ENCODE results near the gene PPP2R5B.
A peak's percentile ranks its signal among the peaks of the same experiment; 100 is the strongest.

The PPP2R5B gene

GRCh38 chr11:64910451-64911093 is 13.9 kb upstream of the PPP2R5B start:
- DNase-seq: no peak

DNA sequence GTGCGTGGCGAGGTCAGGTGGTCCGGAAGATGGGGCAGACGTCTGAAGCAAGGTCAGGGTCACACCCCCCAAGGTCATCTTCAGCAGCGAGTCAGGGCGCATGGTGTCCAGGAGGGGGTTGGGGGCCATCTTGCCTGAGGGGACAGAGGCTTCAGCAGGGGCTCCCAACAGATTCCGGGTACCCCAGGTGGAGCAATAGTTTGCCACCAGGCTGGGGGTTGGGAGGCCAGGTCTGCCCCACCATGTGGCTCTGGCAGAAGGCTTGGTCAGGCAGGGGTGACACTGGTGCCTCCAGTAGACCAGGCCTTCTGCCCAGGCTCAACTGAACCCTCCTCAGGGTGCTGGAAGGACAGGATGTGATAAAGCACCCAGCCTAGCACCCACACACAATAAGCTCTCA is 13.3 kb upstream of the PPP2R5B start:
- no peak for DNase-seq

GRCh38 chr11:64911689-64912088 is 12.8 kb upstream of the PPP2R5B start:
- no peak for DNase-seq

DNA sequence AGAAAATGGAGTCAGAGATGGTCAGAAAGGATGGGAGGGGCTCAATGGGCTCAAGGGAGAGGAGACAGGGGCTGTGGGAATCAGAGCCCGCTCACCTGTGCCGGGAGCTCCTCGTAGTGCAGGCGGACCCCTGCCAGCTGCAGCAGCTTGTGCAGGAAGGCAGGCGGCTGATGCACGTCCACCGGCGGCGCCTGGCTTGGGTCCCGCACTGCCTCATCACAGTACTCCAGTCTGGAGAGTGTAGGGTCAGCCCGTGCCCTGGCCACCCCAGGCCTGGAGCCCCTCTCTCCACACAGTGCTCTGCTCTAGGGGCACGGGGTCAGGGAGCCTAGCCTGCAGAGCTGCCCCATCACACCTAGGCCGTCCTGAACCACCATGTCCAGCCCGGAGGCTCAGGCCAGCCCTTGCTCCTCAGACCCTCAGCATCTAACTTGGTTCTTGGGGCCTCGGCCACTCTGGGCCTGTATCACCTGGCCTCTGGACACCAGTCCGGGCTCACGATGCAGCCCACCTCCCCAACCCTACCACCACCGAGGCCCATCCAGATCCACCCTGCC is 11.2 kb upstream of the PPP2R5B start:
- DNase-seq: no peak

GRCh38 chr11:64914123-64914522 is 10.4 kb upstream of the PPP2R5B start:
- DNase-seq: no peak

- no peak for DNase-seq
These were observed 9.1 kb upstream of the PPP2R5B start for GRCh38 chr11:64915376-64915887.

GRCh38 chr11:64916040-64916774 is 8.3 kb upstream of the PPP2R5B start:
- peak; percentile 51 for DNase-seq

DNA sequence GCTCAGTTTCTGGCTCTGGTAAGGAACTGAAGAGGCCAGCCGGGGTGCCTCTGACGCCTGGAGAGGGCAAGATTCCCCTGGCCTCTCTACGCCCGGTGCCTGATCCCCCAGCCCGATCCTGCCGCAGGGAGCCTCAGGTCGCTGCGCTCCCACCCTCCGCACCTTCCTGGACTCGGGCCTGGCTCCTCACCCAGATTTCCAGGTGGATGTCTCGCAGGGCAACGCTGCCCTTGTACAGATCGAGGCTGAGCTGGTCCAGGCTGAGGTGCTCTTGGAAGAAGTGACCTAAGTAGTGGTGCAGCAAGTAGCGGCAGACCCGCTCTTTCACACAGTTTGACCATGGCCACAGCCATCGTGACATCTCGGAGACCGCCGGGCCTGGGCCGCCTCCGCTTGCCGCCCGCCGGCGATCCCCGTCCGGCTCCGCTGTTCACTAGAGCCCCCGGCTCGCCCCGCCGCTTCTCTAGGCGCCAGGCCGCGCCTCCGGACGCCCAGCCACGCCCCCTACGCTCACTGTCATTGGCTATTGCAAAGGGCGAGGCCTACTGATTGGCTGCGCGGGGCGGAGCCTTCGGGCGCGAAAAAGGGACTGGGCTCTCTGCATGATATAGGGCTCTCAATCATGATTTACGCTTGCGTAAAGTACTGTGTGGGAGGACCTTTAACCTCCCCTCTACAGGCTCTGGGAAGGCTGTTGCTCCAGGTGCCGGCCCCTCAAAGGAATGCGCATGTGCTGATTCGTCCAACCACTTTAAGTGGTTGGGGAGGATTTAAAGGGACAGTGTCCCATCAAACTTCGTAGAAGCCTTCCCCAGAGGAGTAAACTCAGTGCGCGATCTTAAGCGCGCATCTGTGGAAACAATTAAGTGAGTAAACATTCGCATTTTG is 7.5 kb upstream of the PPP2R5B start, which contains the start of gene ATG2A:
TSS of gene ATG2A (minus strand) at position 435 of the 888 bp plus-strand sequence. CDS start at position 361, 74 bp downstream.
- peak; percentile 100 for DNase-seq

GRCh38 chr11:64917663-64917995 is 6.9 kb upstream of the PPP2R5B start:
- no peak for DNase-seq

- peak; percentile 44 for DNase-seq
These were observed 6.5 kb upstream of the PPP2R5B start for GRCh38 chr11:64918017-64918416.

DNA sequence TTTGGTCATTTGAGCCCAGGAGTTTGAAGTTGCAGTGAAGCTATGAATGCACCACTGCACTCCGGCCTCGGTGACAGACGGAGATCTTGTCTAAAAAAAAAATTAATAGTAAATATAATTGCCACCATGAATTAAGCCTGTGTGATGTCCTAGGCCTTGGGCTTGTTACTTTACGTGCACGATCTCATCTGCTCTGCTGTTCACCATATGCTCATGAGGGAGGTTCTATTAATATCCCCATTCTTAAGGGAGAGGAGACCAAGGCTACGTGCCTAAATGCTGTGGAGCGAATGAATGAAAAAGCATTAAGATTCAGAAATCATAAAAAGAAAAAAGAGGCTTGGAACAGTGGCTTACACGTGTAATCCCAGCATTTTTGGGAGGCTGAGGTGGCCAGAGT is 4.9 kb upstream of the PPP2R5B start:
- DNase-seq: no peak

- DNase-seq: no peak
These were observed 4.4 kb upstream of the PPP2R5B start for GRCh38 chr11:64920124-64920523.

DNA sequence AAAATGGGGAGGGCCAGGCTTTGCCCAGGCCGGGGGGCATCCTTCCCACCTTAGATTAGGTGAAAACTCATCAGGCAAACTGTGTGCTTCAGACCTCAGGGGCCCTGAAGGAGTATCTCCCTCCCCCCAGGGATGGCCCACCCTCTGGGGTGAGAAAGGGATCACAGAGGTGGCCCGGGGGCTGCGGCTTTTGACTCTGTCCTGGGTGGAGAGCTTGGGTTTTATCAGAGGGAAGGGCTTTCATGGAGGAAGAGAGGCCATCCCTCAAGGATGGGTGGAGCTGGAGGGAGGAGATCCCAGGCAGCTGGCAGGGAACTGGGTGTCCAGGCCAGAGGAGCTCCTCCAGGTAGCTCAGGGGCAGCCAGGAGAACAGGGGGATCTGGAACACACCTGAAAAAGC is 3.1 kb upstream of the PPP2R5B start:
- DNase-seq: no peak

- no peak for DNase-seq
These were observed 1.3 kb upstream of the PPP2R5B start for GRCh38 chr11:64923151-64923661.

DNA sequence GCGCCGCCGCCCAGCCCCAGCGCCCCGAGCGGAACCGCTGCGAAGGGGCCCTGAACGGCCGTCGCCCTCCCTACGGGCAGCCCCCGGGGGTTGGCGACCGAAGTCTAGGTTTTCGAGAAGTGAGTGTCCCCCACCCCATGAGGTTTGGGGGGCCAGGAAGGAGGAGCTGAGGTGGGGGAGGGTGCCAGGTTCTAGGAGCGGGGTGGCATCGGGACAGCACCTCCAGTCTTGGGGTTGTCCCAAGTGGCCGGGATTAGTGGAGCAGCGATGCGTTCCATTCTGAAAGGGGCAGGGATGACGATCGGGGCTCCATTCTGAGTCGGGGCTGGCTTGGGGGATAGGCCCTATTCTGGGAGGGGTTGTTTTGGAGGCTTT is 408 bp downstream of the PPP2R5B start:
- DNase-seq: peak; percentile 43

- DNase-seq: no peak
These were observed 1.3 kb downstream of the PPP2R5B start for GRCh38 chr11:64925536-64926436.

- DNase-seq: no peak
These were observed 2.2 kb downstream of the PPP2R5B start for GRCh38 chr11:64926689-64927088.

GRCh38 chr11:64928957-64929356 is 4.5 kb downstream of the PPP2R5B start:
- DNase-seq: no peak

DNA sequence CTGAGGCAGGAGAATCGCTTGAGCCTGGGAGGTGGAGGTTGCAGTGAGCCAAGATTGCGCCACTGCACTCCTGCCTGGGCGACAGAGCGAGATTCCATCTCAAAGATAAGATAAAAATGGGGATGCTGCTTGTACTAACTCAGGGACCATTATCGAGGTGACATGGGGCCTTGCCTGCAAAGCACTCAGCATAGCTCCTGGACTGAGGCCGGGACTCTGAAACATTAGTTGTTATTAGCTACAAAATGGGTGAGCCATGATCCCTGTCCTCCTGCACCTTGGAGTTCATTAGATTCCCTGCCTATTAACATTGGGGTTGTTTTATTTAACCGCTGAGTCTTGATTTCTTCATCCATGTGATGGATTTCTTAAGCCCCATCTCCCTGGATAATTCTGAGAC is 5.1 kb downstream of the PPP2R5B start:
- DNase-seq: no peak

DNA sequence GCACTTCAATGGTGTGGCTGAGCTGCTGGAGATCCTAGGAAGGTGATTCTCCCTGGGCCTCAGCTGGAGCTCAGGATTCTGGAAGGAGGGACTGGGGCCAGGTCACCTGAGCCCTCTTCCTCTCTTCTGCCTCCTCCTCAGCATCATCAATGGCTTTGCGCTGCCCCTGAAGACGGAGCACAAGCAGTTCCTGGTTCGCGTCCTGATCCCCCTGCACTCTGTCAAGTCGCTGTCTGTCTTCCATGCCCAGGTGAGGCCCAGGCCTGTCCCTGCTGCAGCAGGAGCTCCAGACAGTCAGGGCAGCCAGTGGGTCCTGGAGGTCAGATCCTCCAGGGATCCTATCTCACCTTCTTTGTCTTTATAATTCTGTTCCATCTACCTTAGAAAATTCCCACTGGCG is 5.9 kb downstream of the PPP2R5B start:
- no peak for DNase-seq

DNA sequence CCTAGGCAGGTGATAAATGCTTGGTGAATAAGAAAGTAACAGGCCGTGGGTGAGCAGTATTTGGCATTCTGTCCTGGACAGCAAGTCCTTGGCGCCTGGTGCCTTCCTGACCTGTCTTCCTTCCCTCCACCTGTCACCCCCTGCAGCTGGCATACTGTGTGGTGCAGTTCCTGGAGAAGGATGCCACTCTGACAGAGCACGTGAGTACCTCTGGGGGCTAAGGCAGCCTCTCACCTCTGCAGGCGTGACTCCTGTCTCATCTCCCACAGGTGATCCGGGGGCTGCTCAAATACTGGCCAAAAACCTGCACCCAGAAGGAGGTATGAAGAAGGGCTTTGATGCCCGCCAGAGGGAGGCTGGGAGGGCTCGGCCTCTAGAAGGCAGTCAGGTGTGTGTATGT is 6.8 kb downstream of the PPP2R5B start:
- no peak for DNase-seq

DNA sequence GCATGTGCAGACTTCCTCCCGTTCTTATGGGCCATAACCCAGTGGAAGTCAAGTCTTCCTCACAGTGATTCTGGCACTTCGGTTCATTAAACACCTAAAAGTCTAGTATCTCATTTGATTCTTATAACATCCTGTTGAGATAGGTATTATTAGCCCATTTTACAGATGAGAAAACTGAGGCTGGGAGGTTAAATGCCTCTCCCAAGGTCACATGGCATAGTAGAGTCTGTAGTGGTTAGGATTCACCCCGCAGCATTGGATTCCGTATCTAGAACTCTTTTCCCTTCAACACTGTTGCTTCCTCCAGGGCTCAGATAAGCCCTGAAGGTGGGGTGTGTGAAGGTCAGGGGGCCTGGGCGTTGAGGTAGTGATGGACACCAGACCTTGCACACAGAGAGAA is 7.8 kb downstream of the PPP2R5B start:
- no peak for DNase-seq
